Measurements from ENCODE around the gene STAB2. TPM values are rescaled to one million over a fixed set of nuclear protein-coding genes. Genes with fewer than 3 reads are reported as not detected.

STAB2 gene
- polyA plus RNA-seq, 1 of the 3 experiments (the other 2 are of a cell fraction), result not detected

GRCh38 chr12:103556890-103557627, 30.0 kb upstream of the STAB2 start:
- CTCF ChIA-PET, result interaction anchor here (1.3 kb wide), 1 partner anchor 674 kb away, joined by 4 read pairs; no protein-coding TSS in a partner anchor
- POLR2A ChIA-PET, result no interaction called here

GRCh38 chr12:103557628-103558010, 29.5 kb upstream of the STAB2 start:
- CTCF ChIA-PET, result interaction anchor here (1.3 kb wide), 1 partner anchor 674 kb away, joined by 4 read pairs; no protein-coding TSS in a partner anchor
- Histone ChIP-seq H3F3A (replicated peaks; ENCODE audit: insufficient read depth) (peaks cover 5% of the 10 kb centered on the region), H3K9me3 (no peaks in the 10 kb centered on the region), H3K4me3 (ENCODE audit: low read depth in 2 of 2, low read length in 1 of 2) (no peak overlapping the region), H3K27me3 (ENCODE audit: insufficient read depth) (no peaks in the 10 kb centered on the region), H3K4me1 (ENCODE audit: control insufficient read depth in 1 of 2, insufficient read depth in 2 of 2, low read depth in 1 of 2, low read length in 1 of 2) (peaks cover 0 to 5% of the 10 kb centered on the region in 2 experiments; a peak in 2 of 4 replicates), H3K27ac (ENCODE audit: low read depth in 2 of 2, low read length in 1 of 2) (no peak overlapping the region), H3K36me3 (replicated peaks in 1 of 2; ENCODE audit: control insufficient read depth in 1 of 2, insufficient read depth in 2 of 2, low read length in 1 of 2) (no peaks in the 10 kb centered on the region), H3K9ac (no peak overlapping the region), H3K9me2 (no peaks in the 10 kb centered on the region), H4K20me1 (ENCODE audit: insufficient read depth) (no peaks in the 10 kb centered on the region), H2AFZ (ENCODE audit: low read depth) (no peak overlapping the region), H3K79me2 (ENCODE audit: insufficient read depth) (no peaks in the 10 kb centered on the region), H3K4me2 (no peak overlapping the region)
- POLR2A ChIA-PET, result no interaction called here
- no peak for DNase-seq
- 66% methylated on average over 2 of the region's 2 CpGs for WGBS (ENCODE audit: low lambda C conversion rate)
- TF ChIP-seq NRF1 (IDR thresholded peaks at IDR 0.05; ENCODE audit: low read depth, low read length), result no peak
- no peak for TF ChIP-seq FOXM1 (IDR thresholded peaks at IDR 0.05; ENCODE audit: low read depth)
- no peak for TF ChIP-seq ZBTB33 (IDR thresholded peaks at IDR 0.05; ENCODE audit: borderline replicate concordance, low read depth)
- TF ChIP-seq USF1 (IDR thresholded peaks at IDR 0.05; ENCODE audit: borderline replicate concordance, low read depth), result no peak
- no peak for TF ChIP-seq TCF12 (IDR thresholded peaks at IDR 0.05)
- no peak for TF ChIP-seq GABPA (IDR thresholded peaks at IDR 0.05; ENCODE audit: low read depth)
- no peak for TF ChIP-seq REST (IDR thresholded peaks at IDR 0.05; ENCODE audit: low read depth, low read length)
- TF ChIP-seq ELF1 (IDR thresholded peaks at IDR 0.05), result no peak

More at GRCh38 chr12:103556890-103557627, 30.0 kb upstream of the STAB2 start:
- Histone ChIP-seq H4K20me1 (ENCODE audit: insufficient read depth) (no peaks in the 10 kb centered on the region), H3K9me3 (no peaks in the 10 kb centered on the region), H3K79me2 (ENCODE audit: insufficient read depth) (no peaks in the 10 kb centered on the region), H3K36me3 (replicated peaks in 1 of 2; ENCODE audit: control insufficient read depth in 1 of 2, insufficient read depth in 2 of 2, low read length in 1 of 2) (no peaks in the 10 kb centered on the region), H3K4me2 (no peak overlapping the region), H3K9me2 (no peaks in the 10 kb centered on the region), H3K9ac (no peak overlapping the region), H3K27ac (ENCODE audit: low read depth in 2 of 2, low read length in 1 of 2) (no peak overlapping the region), H3K27me3 (ENCODE audit: insufficient read depth) (no peaks in the 10 kb centered on the region), H3K4me3 (ENCODE audit: low read depth in 2 of 2, low read length in 1 of 2) (no peak overlapping the region), H3F3A (replicated peaks; ENCODE audit: insufficient read depth) (peaks cover 5% of the 10 kb centered on the region), H2AFZ (ENCODE audit: low read depth) (no peak overlapping the region), H3K4me1 (ENCODE audit: control insufficient read depth in 1 of 2, insufficient read depth in 2 of 2, low read depth in 1 of 2, low read length in 1 of 2) (peaks cover 0 to 5% of the 10 kb centered on the region in 2 experiments; a peak in 2 of 4 replicates)
- DNase-seq, result no peak
- 48% methylated on average over 3 of the region's 3 CpGs for WGBS (ENCODE audit: low lambda C conversion rate)
- no peak for TF ChIP-seq FOSL2 (IDR thresholded peaks at IDR 0.05; ENCODE audit: borderline replicate concordance, low read depth)
- TF ChIP-seq GABPA (IDR thresholded peaks at IDR 0.05; ENCODE audit: low read depth), result no peak
- TF ChIP-seq USF1 (IDR thresholded peaks at IDR 0.05; ENCODE audit: borderline replicate concordance, low read depth), result no peak
- no peak for TF ChIP-seq RCOR1 (IDR thresholded peaks at IDR 0.05; ENCODE audit: low read length)
- TF ChIP-seq TCF12 (IDR thresholded peaks at IDR 0.05), result no peak
- TF ChIP-seq TEAD4 (IDR thresholded peaks at IDR 0.05; ENCODE audit: borderline replicate concordance, insufficient read depth), result no peak
- TF ChIP-seq RXRA (IDR thresholded peaks at IDR 0.05; ENCODE audit: borderline replicate concordance, low read depth), result no peak
- TF ChIP-seq CTCF (IDR thresholded peaks at IDR 0.05), result no peak
- no peak for TF ChIP-seq NRF1 (IDR thresholded peaks at IDR 0.05; ENCODE audit: low read depth, low read length)

Data from SK-N-SH (cell line).